ENCODE results near the gene NASP. TPM values are rescaled to one million over a fixed set of nuclear protein-coding genes. Genes with fewer than 3 reads are reported as not detected.
A peak's percentile ranks its signal among the peaks of the same experiment; 100 is the strongest.
"Not testable (repeated sequence)": the region's sequence is repeated elsewhere in the genome, so short reads cannot be mapped to it uniquely, and the experiment has no call there.

Gene NASP
- total RNA-seq, 1 donor from 2014 or later, result 263 TPM

DNA sequence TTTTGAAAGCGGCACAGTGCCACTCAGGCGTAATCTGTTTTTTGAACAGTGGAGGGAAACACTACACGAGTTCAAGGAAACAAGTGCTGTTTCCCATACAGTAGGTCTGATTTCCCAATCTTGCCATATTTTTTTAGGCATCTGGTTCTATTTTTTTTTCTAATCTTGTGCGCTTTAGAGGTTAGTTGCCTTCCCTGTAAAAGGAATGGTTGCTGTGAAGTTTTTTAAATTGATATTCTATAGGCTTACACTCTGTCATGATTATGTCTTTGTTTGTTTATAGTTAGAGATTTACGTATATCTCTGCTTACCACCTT lies 1.2 kb downstream of the NASP start:
- peaks cover 16% of the 10 kb centered on the region for H3K36me3 Mint-ChIP-seq (ENCODE audit: low read depth)
- H3K4me3 Mint-ChIP-seq, result peak overlapping the region; percentile 99
- no peaks in the 10 kb centered on the region for H3K9me3 Mint-ChIP-seq
- peaks cover 28% of the 10 kb centered on the region for H3K4me1 Mint-ChIP-seq
- intact Hi-C loops (cut with micrococcal nuclease), result loop anchor here (2.0 to 10.0 kb wide), 3 partner anchors 574 to 780 kb away; partner anchors contain the start of genes BTBD19, DYNLT4, HECTD3 and PLK3
- no peak for DNase-seq
- H3K27ac Mint-ChIP-seq, result peak overlapping the region; percentile 98
- no peaks in the 10 kb centered on the region for H3K27me3 Mint-ChIP-seq

DNA sequence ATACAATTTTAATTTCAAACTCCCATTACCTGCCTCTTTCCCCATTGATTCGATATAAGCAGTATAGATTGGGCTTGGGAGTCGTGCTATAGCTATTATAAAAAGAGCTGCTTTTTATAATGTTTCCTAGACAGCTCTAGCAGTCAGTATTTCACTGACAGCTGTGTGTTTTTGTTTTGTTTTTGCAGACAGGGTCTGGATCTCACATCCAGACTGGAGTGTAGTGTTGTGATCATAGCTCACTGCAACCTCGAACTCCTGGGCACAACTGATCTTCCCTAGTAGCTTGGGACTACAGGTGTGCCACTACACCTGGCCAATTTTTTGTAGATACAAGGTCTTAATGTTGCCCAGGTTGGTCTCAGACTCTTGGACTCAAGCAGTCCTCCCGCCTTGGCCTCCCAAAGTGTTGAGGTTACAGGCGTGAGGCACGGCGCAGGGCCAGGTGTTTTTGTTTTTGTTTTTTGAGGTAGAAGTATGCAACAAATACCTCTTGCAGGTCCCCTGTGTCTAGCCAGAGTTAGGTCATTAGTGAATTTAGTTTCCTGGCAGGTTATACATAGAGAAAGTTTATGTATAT lies 1.7 kb downstream of the NASP start:
- peak overlapping the region; percentile 98 for H3K27ac Mint-ChIP-seq
- intact Hi-C loops (cut with micrococcal nuclease), result loop anchor here (2.0 to 10.0 kb wide), 3 partner anchors 575 to 781 kb away; partner anchors contain the start of genes BTBD19, DYNLT4, HECTD3 and PLK3
- peaks cover 17% of the 10 kb centered on the region for H3K36me3 Mint-ChIP-seq (ENCODE audit: low read depth)
- DNase-seq, result peak; percentile 66
- H3K4me3 Mint-ChIP-seq, result peak overlapping the region; percentile 99
- H3K9me3 Mint-ChIP-seq, result no peaks in the 10 kb centered on the region
- H3K27me3 Mint-ChIP-seq, result no peaks in the 10 kb centered on the region
- peaks cover 28% of the 10 kb centered on the region for H3K4me1 Mint-ChIP-seq

GRCh38 chr1:45586769-45587168 lies 2.9 kb downstream of the NASP start:
- peak overlapping the region; percentile 91 for H3K27ac Mint-ChIP-seq
- H3K9me3 Mint-ChIP-seq, result no peaks in the 10 kb centered on the region
- peak overlapping the region; percentile 99 for H3K4me3 Mint-ChIP-seq
- H3K27me3 Mint-ChIP-seq, result no peaks in the 10 kb centered on the region
- peaks cover 31% of the 10 kb centered on the region for H3K4me1 Mint-ChIP-seq
- peaks cover 24% of the 10 kb centered on the region for H3K36me3 Mint-ChIP-seq (ENCODE audit: low read depth)
- intact Hi-C loops (cut with micrococcal nuclease), result loop anchor here (10.0 kb wide), 2 partner anchors 658 to 782 kb away; partner anchors contain the start of genes BTBD19, DYNLT4, PLK3 and RAD54L
- no peak for DNase-seq

- H3K36me3 Mint-ChIP-seq (ENCODE audit: low read depth), result peaks cover 39% of the 10 kb centered on the region
- no peak for DNase-seq
- intact Hi-C loops (cut with micrococcal nuclease), result loop anchor here (10.0 kb wide), 2 partner anchors 655 to 785 kb away; partner anchors contain the start of genes BTBD19, DYNLT4, PLK3 and RAD54L
- H3K27ac Mint-ChIP-seq, result no peak overlapping the region
- H3K27me3 Mint-ChIP-seq, result no peaks in the 10 kb centered on the region
- no peak overlapping the region for H3K4me3 Mint-ChIP-seq
- peaks cover 31% of the 10 kb centered on the region for H3K4me1 Mint-ChIP-seq
- H3K9me3 Mint-ChIP-seq, result no peaks in the 10 kb centered on the region
Observed at GRCh38 chr1:45589861-45590260, 6.0 kb downstream of the NASP start.

GRCh38 chr1:45594412-45594811 lies 10.6 kb downstream of the NASP start:
- no peaks in the 10 kb centered on the region for H3K9me3 Mint-ChIP-seq
- H3K27ac Mint-ChIP-seq, result no peak overlapping the region
- H3K27me3 Mint-ChIP-seq, result no peaks in the 10 kb centered on the region
- H3K4me1 Mint-ChIP-seq, result peaks cover 26% of the 10 kb centered on the region
- intact Hi-C loops (cut with micrococcal nuclease), result no loop called here
- no peak overlapping the region for H3K4me3 Mint-ChIP-seq
- no peak for DNase-seq
- peaks cover 44% of the 10 kb centered on the region for H3K36me3 Mint-ChIP-seq (ENCODE audit: low read depth)

GRCh38 chr1:45596765-45597164 lies 12.9 kb downstream of the NASP start:
- H3K27me3 Mint-ChIP-seq; H3K9me3 Mint-ChIP-seq; H3K27ac Mint-ChIP-seq; intact Hi-C loops (cut with micrococcal nuclease); H3K4me3 Mint-ChIP-seq; DNase-seq: not testable (repeated sequence)
- Mint-ChIP-seq H3K36me3 (ENCODE audit: low read depth) (peaks cover 46% of the 10 kb centered on the region), H3K4me1 (peaks cover 39% of the 10 kb centered on the region)

- Mint-ChIP-seq H3K9me3 (no peaks in the 10 kb centered on the region), H3K27ac (no peak overlapping the region), H3K4me1 (peaks cover 38% of the 10 kb centered on the region), H3K36me3 (ENCODE audit: low read depth) (peaks cover 47% of the 10 kb centered on the region), H3K27me3 (no peaks in the 10 kb centered on the region), H3K4me3 (no peak overlapping the region)
- no peak for DNase-seq
- intact Hi-C loops (cut with micrococcal nuclease), result no loop called here
Observed at GRCh38 chr1:45604239-45604638, 20.4 kb downstream of the NASP start.

- H3K36me3 Mint-ChIP-seq (ENCODE audit: low read depth), result peaks cover 50% of the 10 kb centered on the region
- H3K4me3 Mint-ChIP-seq, result no peak overlapping the region
- no peak for DNase-seq
- no peaks in the 10 kb centered on the region for H3K27me3 Mint-ChIP-seq
- intact Hi-C loops (cut with micrococcal nuclease), result no loop called here
- peaks cover 18% of the 10 kb centered on the region for H3K4me1 Mint-ChIP-seq
- H3K27ac Mint-ChIP-seq, result peak overlapping the region; percentile 68
- no peaks in the 10 kb centered on the region for H3K9me3 Mint-ChIP-seq
Observed at GRCh38 chr1:45607404-45608074, 23.7 kb downstream of the NASP start.

DNA sequence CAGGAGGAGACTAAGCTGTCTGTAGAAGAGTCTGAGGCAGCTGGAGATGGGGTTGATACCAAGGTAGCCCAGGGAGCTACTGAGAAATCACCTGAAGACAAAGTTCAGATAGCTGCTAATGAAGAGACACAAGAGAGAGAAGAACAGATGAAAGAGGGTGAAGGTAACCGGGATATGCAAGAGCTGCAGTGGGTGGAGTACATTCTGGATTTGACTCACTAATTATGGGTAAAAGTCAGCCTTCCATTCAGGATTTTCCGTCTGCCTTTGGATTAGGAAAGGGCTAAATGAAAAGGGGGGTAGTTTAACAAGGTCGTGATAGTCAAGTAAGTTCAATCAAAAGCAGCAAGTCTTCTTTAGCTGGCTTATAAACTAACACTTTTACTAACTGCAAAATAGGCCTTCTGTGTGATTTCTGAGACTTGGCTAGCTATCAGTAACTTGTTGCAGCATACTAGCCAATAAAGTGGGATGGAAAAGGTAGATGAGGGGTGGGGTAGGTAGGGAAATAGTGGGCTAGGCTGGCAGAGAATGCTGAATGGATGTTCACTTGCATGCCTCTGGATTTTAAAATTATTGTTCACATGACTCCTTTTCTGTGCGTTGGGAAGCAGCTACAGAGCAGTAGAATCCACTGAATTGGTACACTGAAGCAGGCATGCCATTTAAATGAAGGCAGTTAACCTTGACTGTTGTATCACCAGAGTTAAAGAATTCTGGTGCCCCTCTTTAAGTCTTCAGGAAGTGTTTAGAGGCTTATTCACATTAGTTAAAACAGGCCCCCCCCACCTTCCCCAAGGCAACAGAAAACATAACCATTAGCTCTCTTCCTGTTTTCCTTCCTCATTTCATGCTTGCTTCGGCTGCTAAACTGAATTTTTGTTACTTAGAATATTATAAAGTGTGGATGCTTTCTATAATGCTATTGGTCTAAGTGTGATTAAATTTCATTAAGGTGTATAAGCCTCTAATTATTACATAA lies 24.6 kb downstream of the NASP start:
- Mint-ChIP-seq H3K27me3 (no peaks in the 10 kb centered on the region), H3K4me3 (no peak overlapping the region), H3K4me1 (peaks cover 18% of the 10 kb centered on the region), H3K27ac (peak overlapping the region; percentile 15), H3K36me3 (ENCODE audit: low read depth) (peaks cover 54% of the 10 kb centered on the region), H3K9me3 (no peaks in the 10 kb centered on the region)
- intact Hi-C loops (cut with micrococcal nuclease), result no loop called here
- no peak for DNase-seq

DNA sequence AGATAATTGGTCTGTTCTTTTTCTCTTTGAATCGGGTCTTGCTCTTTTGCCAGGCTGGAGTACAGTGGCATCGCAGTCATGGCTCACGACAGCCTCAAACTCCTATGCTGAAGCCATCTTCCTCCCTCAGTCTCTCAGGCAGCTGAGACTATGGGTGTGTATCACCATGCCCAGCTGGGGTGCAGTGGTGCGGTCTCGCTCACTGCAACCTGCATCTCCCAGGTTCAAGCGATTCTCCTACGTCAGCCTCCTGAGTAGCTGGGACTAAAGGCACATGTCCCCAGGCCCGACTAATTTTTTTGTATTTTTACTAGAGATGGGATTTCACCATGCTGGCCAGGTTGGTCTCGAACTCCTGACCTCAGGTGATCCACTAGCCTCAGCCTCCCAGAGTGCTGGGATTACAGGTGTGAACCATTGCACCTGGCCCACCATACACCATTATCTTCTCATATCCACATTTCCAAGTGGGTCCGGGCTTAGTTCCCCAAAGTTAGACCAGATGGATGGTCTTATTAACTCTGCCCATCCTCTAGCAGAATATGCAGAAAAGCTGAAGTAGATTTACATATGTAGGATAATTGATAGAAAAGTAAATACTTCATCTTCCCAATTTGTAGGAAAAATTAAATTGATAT lies 26.9 kb downstream of the NASP start:
- no peak for DNase-seq
- intact Hi-C loops (cut with micrococcal nuclease), result no loop called here
- peaks cover 62% of the 10 kb centered on the region for H3K36me3 Mint-ChIP-seq (ENCODE audit: low read depth)
- no peaks in the 10 kb centered on the region for H3K27me3 Mint-ChIP-seq
- no peaks in the 10 kb centered on the region for H3K9me3 Mint-ChIP-seq
- H3K27ac Mint-ChIP-seq, result peak overlapping the region; percentile 34
- H3K4me1 Mint-ChIP-seq, result peaks cover 15% of the 10 kb centered on the region
- H3K4me3 Mint-ChIP-seq, result no peak overlapping the region

- intact Hi-C loops (cut with micrococcal nuclease), result no loop called here
- peaks cover 3% of the 10 kb centered on the region for H3K4me1 Mint-ChIP-seq
- H3K27me3 Mint-ChIP-seq, result no peaks in the 10 kb centered on the region
- no peaks in the 10 kb centered on the region for H3K9me3 Mint-ChIP-seq
- DNase-seq, result no peak
- peaks cover 62% of the 10 kb centered on the region for H3K36me3 Mint-ChIP-seq (ENCODE audit: low read depth)
- H3K27ac Mint-ChIP-seq, result no peak overlapping the region
- no peak overlapping the region for H3K4me3 Mint-ChIP-seq
Observed at GRCh38 chr1:45612941-45613579, 29.2 kb downstream of the NASP start.

DNA sequence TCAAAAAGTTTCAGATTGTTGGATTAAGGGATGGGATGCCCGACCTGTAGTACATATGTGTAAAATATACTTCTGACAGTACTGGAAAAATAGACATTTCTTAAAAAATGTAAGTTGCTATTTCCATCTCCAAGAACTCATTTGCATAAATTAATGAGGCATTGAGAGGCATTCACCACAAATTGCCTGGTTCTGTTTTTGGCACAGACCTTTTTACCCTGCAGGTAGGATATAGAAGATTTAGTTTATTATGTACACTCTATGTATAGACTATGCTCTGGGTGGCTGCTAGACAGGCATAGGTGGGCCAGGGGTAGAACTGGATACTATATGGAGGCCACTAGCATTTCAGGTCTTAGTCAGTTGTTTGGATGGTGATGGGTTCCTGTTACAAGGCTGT lies 32.0 kb downstream of the NASP start:
- Mint-ChIP-seq H3K27me3 (no peaks in the 10 kb centered on the region), H3K4me3 (no peak overlapping the region), H3K9me3 (no peaks in the 10 kb centered on the region), H3K4me1 (no peaks in the 10 kb centered on the region), H3K36me3 (ENCODE audit: low read depth) (peaks cover 53% of the 10 kb centered on the region), H3K27ac (no peak overlapping the region)
- DNase-seq, result no peak
- intact Hi-C loops (cut with micrococcal nuclease), result no loop called here

GRCh38 chr1:45617618-45618017 lies 33.8 kb downstream of the NASP start:
- intact Hi-C loops (cut with micrococcal nuclease), result no loop called here
- peaks cover 48% of the 10 kb centered on the region for H3K36me3 Mint-ChIP-seq (ENCODE audit: low read depth)
- DNase-seq, result no peak
- H3K27ac Mint-ChIP-seq, result peak overlapping the region; percentile 23
- H3K9me3 Mint-ChIP-seq, result no peaks in the 10 kb centered on the region
- H3K27me3 Mint-ChIP-seq, result no peaks in the 10 kb centered on the region
- H3K4me3 Mint-ChIP-seq, result no peak overlapping the region
- H3K4me1 Mint-ChIP-seq, result no peaks in the 10 kb centered on the region

Data from activated CD4-positive, alpha-beta T cell treated with anti-CD3 and anti-CD28 coated beads, Interleukin-2, amount 10 ng/mL, durations not matched to agents 24 days and 14 days (primary cell).